Measurements from ENCODE around the gene MSI2.
A peak's percentile ranks its signal among the peaks of the same experiment; 100 is the strongest.

The MSI2 gene

GRCh38 chr17:57461082-57461481, 204.8 kb downstream of the MSI2 start:
- DNase-seq (ENCODE audit: low read depth), result no peak

GRCh38 chr17:57462007-57462579, 205.8 kb downstream of the MSI2 start:
- DNase-seq (ENCODE audit: low read depth), result no peak

- DNase-seq (ENCODE audit: low read depth), result no peak
Observed at GRCh38 chr17:57463103-57463885, 207.0 kb downstream of the MSI2 start.

- DNase-seq (ENCODE audit: low read depth), result no peak
Observed at GRCh38 chr17:57464191-57464864, 208.0 kb downstream of the MSI2 start.

- DNase-seq (ENCODE audit: low read depth), result no peak
Observed at GRCh38 chr17:57465610-57466009, 209.3 kb downstream of the MSI2 start.

- no peak for DNase-seq (ENCODE audit: low read depth)
Observed at GRCh38 chr17:57466017-57466471, 209.7 kb downstream of the MSI2 start.

- no peak for DNase-seq (ENCODE audit: low read depth)
Observed at GRCh38 chr17:57466521-57466920, 210.2 kb downstream of the MSI2 start.

- no peak for DNase-seq (ENCODE audit: low read depth)
Observed at GRCh38 chr17:57467226-57467625, 210.9 kb downstream of the MSI2 start.

- DNase-seq (ENCODE audit: low read depth), result no peak
Observed at GRCh38 chr17:57467801-57468200, 211.5 kb downstream of the MSI2 start.

- DNase-seq (ENCODE audit: low read depth), result no peak
Observed at GRCh38 chr17:57468932-57469775, 212.8 kb downstream of the MSI2 start.

GRCh38 chr17:57470906-57471305, 214.6 kb downstream of the MSI2 start:
- DNase-seq (ENCODE audit: low read depth), result no peak

- no peak for DNase-seq (ENCODE audit: low read depth)
Observed at GRCh38 chr17:57471868-57472368, 215.6 kb downstream of the MSI2 start.

- DNase-seq (ENCODE audit: low read depth), result no peak
Observed at GRCh38 chr17:57475796-57476195, 219.5 kb downstream of the MSI2 start.

GRCh38 chr17:57477522-57478362, 221.4 kb downstream of the MSI2 start:
- DNase-seq (ENCODE audit: low read depth), result no peak

- no peak for DNase-seq (ENCODE audit: low read depth)
Observed at GRCh38 chr17:57478478-57479250, 222.3 kb downstream of the MSI2 start.

- no peak for DNase-seq (ENCODE audit: low read depth)
Observed at GRCh38 chr17:57480438-57481196, 224.3 kb downstream of the MSI2 start.

- DNase-seq (ENCODE audit: low read depth), result no peak
Observed at GRCh38 chr17:57481910-57482391, 225.6 kb downstream of the MSI2 start.

GRCh38 chr17:57482657-57483056, 226.3 kb downstream of the MSI2 start:
- no peak for DNase-seq (ENCODE audit: low read depth)

GRCh38 chr17:57484081-57484666, 227.9 kb downstream of the MSI2 start:
- DNase-seq (ENCODE audit: low read depth), result peak; percentile 15
